Jurkat, Clone E6-1 (cell line): ENCODE data around the gene SLC6A3.

Experiments
- DNase-seq: peaks from one replicate; pipeline ENCODE4 v3.0.0-alpha.2; 2011; ENCODE audit warnings: low read depth, low spot score
- H3K4me3 ChIP-seq: 2 replicates; pipeline ENCODE4 v1.5.1; 2011; ENCODE audit warnings: mild to moderate bottlenecking, low read length, control low read depth, moderate library complexity

Gene SLC6A3

GRCh38 chr5:1413611-1414241 lies 31.5 kb downstream of the SLC6A3 start:
- no peak overlapping the region for H3K4me3 ChIP-seq
- DNase-seq = no peak

- no peak overlapping the region for H3K4me3 ChIP-seq
- DNase-seq = no peak
Measured at GRCh38 chr5:1413211-1413610, 32.0 kb downstream of the SLC6A3 start.

GRCh38 chr5:1412621-1413020 lies 32.6 kb downstream of the SLC6A3 start:
- DNase-seq = no peak
- H3K4me3 ChIP-seq = no peak overlapping the region

- DNase-seq = no peak
- no peak overlapping the region for H3K4me3 ChIP-seq
Measured at GRCh38 chr5:1412163-1412562, 33.1 kb downstream of the SLC6A3 start.

- H3K4me3 ChIP-seq = no peak overlapping the region
- DNase-seq = no peak
Measured at GRCh38 chr5:1411099-1411498, 34.1 kb downstream of the SLC6A3 start.

GRCh38 chr5:1410156-1411014 lies 34.9 kb downstream of the SLC6A3 start:
- H3K4me3 ChIP-seq = no peak overlapping the region
- no peak for DNase-seq

- DNase-seq = peak; percentile 28
- no peak overlapping the region for H3K4me3 ChIP-seq
Measured at GRCh38 chr5:1409381-1410110, 35.7 kb downstream of the SLC6A3 start.

GRCh38 chr5:1406681-1407640 lies 38.3 kb downstream of the SLC6A3 start:
- no peak overlapping the region for H3K4me3 ChIP-seq
- DNase-seq = no peak

- no peak for DNase-seq
- no peak overlapping the region for H3K4me3 ChIP-seq
Measured at GRCh38 chr5:1405539-1406530, 39.4 kb downstream of the SLC6A3 start.

- no peak for DNase-seq
- no peak overlapping the region for H3K4me3 ChIP-seq
Measured at GRCh38 chr5:1405121-1405520, 40.1 kb downstream of the SLC6A3 start.

GRCh38 chr5:1404062-1404461 lies 41.2 kb downstream of the SLC6A3 start:
- DNase-seq = no peak
- H3K4me3 ChIP-seq = no peak overlapping the region

- no peak for DNase-seq
- H3K4me3 ChIP-seq = no peak overlapping the region
Measured at GRCh38 chr5:1402611-1403255, 42.5 kb downstream of the SLC6A3 start.

GRCh38 chr5:1401536-1402138 lies 43.6 kb downstream of the SLC6A3 start:
- no peak overlapping the region for H3K4me3 ChIP-seq
- DNase-seq = no peak

- no peak for DNase-seq
- no peak overlapping the region for H3K4me3 ChIP-seq
Measured at GRCh38 chr5:1400936-1401335, 44.3 kb downstream of the SLC6A3 start.

GRCh38 chr5:1400211-1400855 lies 44.9 kb downstream of the SLC6A3 start:
- no peak for DNase-seq
- H3K4me3 ChIP-seq = no peak overlapping the region

- no peak for DNase-seq
- no peak overlapping the region for H3K4me3 ChIP-seq
Measured at GRCh38 chr5:1399737-1400136, 45.5 kb downstream of the SLC6A3 start.
